ENCODE data around the gene KLF15. TPM values are rescaled to one million over a fixed set of nuclear protein-coding genes. Genes with fewer than 3 reads are reported as not detected.

The KLF15 gene
- total and polyA plus RNA-seq, 12 donors: 13.5 to 61.3 (median 29.2) TPM

DNA sequence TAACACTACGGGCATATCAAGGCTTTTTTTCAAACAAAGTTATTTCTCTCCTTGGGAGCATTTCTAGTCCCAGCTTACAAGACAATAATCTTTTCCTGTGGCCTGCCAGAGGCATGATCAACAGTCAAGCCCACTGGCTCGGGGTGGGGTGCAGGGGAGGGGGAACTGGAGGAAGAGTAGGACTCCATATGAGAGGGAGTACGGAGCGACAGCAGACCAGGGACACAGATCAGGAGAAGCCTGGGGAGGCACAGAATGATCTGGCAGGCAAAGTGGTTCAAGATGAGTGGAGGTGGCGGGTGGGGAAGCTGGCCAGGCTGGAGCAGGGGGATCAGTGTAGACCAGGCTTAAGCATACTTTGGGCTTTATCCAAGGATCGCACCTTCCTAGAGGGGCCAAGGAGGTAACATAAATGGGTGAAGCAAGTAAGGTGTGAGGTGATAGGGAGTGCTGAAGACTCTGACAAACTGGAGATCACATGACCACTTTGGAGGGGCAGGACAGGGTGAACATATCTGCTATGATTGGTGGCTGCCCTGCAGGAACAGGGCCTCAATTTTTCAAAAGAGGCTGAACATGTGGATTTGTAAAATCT, 37.4 kb downstream of the KLF15 start:
- TF ChIP-seq, protein P1, sequence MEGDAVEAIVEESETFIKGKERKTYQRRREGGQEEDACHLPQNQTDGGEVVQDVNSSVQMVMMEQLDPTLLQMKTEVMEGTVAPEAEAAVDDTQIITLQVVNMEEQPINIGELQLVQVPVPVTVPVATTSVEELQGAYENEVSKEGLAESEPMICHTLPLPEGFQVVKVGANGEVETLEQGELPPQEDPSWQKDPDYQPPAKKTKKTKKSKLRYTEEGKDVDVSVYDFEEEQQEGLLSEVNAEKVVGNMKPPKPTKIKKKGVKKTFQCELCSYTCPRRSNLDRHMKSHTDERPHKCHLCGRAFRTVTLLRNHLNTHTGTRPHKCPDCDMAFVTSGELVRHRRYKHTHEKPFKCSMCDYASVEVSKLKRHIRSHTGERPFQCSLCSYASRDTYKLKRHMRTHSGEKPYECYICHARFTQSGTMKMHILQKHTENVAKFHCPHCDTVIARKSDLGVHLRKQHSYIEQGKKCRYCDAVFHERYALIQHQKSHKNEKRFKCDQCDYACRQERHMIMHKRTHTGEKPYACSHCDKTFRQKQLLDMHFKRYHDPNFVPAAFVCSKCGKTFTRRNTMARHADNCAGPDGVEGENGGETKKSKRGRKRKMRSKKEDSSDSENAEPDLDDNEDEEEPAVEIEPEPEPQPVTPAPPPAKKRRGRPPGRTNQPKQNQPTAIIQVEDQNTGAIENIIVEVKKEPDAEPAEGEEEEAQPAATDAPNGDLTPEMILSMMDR (IDR thresholded peaks at IDR 0.05): no peak
- Histone ChIP-seq H3K27me3 (no peaks in the 10 kb centered on the region), H3K27ac (no peak overlapping the region), H3K4me1 (no peaks in the 10 kb centered on the region), H3K4me3 (no peak overlapping the region), H3K36me3 (no peaks in the 10 kb centered on the region), H3K9me3 (peaks cover 0 to 8% (median 0%) of the 10 kb centered on the region in 11 donors)
- 71 to 83% methylated on average over 6 of the region's 6 CpGs for WGBS, 2 donors
- intact Hi-C loops (cut with DNase I): no loop called here
- ATAC-seq (no peak), DNase-seq (no peak)

DNA sequence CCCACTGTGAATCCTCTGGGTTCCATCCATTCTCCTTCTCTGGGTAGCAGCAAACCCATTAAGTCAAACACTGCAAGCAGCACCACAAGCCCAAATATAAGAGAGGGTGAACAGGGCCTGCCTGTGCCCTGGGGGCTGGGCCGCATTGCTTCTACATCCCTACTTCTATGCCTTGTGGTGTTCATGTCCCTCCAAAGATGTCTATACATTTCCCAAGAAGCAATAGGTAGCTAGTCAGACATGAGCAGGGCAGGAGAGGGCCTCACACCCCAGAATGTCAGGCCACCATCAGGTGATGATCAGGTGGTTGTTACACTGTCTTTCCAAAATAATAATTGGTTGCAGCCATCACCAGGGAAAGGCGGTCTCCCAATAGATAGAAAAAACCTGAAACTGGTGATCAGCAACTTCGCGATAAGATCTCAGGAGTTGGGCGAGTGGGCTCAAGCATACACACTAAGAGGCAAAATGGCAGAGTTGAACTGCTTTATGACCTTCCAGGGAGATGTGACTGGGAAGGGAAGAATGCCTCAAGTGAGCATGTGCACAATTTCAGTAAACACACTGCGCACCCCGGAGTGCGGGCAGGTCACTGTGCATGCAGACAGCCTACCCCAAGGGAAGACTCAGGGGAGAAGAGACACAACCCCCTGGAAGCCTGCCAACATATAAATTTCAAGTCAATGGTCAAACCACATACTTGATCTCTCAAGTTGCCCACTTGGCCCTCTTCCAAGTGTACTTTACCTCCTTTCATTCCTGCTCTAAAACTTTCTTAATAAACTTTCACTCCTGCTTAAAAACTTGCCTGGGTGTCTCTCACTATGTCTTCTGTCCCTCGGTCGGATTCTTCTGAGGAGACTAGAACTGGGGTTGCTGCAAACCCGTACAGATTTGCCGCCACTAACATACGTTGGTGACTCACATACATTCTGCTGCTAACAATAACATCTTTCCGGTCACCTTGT, 39.9 kb downstream of the KLF15 start:
- WGBS, 2 donors: 92 to 95% methylated on average over 14 of the region's 14 CpGs
- Histone ChIP-seq H3K36me3 (no peaks in the 10 kb centered on the region), H3K27ac (no peak overlapping the region), H3K27me3 (no peaks in the 10 kb centered on the region), H3K9me3 (peaks cover 0 to 8% (median 0%) of the 10 kb centered on the region in 11 donors), H3K4me1 (no peaks in the 10 kb centered on the region), H3K4me3 (no peak overlapping the region)
- ATAC-seq (no peak), DNase-seq (no peak)
- TF ChIP-seq, protein P1 (IDR thresholded peaks at IDR 0.05): no peak
- intact Hi-C loops (cut with DNase I): no loop called here

DNA sequence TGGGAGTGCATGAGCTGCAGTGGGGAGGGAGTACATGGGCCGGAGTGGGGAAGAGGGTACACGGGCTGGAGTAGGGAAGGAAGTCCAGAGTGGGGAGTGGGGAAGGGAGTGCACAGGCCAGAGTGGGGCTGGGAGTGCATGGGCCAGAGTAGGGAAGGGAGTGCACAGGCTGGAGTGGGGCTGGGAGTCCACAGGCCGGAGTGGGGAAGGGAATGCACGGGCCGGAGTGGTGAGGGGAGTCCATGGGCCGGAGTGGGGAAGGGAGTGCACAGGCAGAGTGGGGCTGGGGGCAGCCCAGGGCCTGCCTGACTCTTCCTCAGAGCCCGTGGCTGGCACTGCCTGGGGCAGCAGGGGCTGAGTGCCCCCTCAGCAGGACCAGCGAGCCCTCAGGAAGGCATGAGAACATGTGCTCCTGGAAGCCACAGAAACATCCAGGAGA, 40.7 kb downstream of the KLF15 start:
- intact Hi-C loops (cut with DNase I): no loop called here
- WGBS, 2 donors: 82 to 83% methylated on average over 8 of the region's 8 CpGs
- TF ChIP-seq, protein P1 (IDR thresholded peaks at IDR 0.05): no peak
- ATAC-seq: peak in 3 of 8 donors; percentile 19 to 24 (median 22)
- H3K9me3 ChIP-seq: peaks cover 0 to 8% (median 0%) of the 10 kb centered on the region in 11 donors
- H3K4me1 ChIP-seq: no peaks in the 10 kb centered on the region
- DNase-seq: no peak
- no peaks in the 10 kb centered on the region for H3K36me3 ChIP-seq
- H3K27me3 ChIP-seq: no peaks in the 10 kb centered on the region
- H3K27ac ChIP-seq: no peak overlapping the region
- no peak overlapping the region for H3K4me3 ChIP-seq

DNA sequence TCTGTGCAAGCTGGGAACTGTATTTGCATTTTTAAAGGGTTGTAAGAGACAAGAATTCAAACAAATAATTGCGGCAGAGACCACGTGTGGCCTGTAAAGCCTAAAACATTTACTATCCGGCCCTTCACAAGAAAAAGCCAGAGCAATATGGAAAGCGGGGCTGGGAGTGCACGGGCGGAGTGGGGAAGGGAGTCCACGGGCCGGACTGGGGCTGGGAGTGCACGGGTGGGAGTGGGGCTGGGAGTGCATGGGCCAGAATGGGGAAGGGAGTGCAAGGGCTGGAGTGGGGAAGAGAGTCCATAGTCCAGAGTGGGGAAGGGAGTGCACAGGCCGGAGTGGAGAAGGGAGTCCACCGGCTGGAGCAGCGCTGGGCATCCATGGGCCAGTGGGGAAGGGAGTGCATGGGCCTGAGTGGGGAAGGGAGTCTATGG, 41.2 kb downstream of the KLF15 start:
- 80 to 84% methylated on average over 12 of the region's 12 CpGs for WGBS, 2 donors
- intact Hi-C loops (cut with DNase I): no loop called here
- TF ChIP-seq, protein P1 (IDR thresholded peaks at IDR 0.05): no peak
- DNase-seq (no peak), ATAC-seq (peak in 2 of 8 donors; percentile 5 to 20)
- H3K27ac ChIP-seq: no peak overlapping the region
- H3K9me3 ChIP-seq: peaks cover 0 to 8% (median 0%) of the 10 kb centered on the region in 11 donors
- no peak overlapping the region for H3K4me3 ChIP-seq
- no peaks in the 10 kb centered on the region for H3K27me3 ChIP-seq
- no peaks in the 10 kb centered on the region for H3K4me1 ChIP-seq
- no peaks in the 10 kb centered on the region for H3K36me3 ChIP-seq

Data from heart right ventricle (tissue), 16 donors.